ENCODE data around the gene PGGHG.
A peak's percentile ranks its signal among the peaks of the same experiment; 100 is the strongest.

The PGGHG gene

DNA sequence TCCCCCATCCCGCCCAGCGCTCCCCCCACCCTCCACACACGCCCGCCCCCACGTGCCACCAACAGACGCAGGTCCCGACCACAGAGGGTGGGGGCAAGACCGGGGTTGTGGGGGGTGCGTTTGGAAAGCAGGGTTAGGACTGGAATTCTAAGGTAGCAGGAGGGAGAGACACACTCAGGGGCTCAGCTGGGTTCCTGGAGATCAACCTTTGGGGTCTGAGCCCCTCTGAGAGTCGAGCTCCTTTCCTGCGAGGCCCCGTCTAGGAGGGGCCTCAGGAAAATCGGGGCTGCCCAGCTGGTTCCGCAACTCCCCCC is 429 bp downstream of the PGGHG start:
- peak overlapping the region in 1 of 2 donors; percentile 41 for H3K4me3 ChIP-seq (ENCODE audit: low read depth in 1 of 2, low read length in 2 of 2)
- no peaks in the 10 kb centered on the region for H3K9me3 ChIP-seq (ENCODE audit: control insufficient read depth in 1 of 2, low read length in 2 of 2)
- H3K27me3 ChIP-seq (ENCODE audit: low read depth, low read length): no peaks in the 10 kb centered on the region
- peaks cover 0 to 10% of the 10 kb centered on the region in 2 donors for H3K36me3 ChIP-seq (ENCODE audit: control insufficient read depth in 1 of 2, insufficient read depth in 2 of 2, low read length in 2 of 2)
- H3K27ac ChIP-seq (ENCODE audit: low read length): no peak overlapping the region
- H3K4me1 ChIP-seq (ENCODE audit: control insufficient read depth in 1 of 2, insufficient read depth in 2 of 2, low read length in 2 of 2): peaks cover 0 to 13% of the 10 kb centered on the region in 2 donors

DNA sequence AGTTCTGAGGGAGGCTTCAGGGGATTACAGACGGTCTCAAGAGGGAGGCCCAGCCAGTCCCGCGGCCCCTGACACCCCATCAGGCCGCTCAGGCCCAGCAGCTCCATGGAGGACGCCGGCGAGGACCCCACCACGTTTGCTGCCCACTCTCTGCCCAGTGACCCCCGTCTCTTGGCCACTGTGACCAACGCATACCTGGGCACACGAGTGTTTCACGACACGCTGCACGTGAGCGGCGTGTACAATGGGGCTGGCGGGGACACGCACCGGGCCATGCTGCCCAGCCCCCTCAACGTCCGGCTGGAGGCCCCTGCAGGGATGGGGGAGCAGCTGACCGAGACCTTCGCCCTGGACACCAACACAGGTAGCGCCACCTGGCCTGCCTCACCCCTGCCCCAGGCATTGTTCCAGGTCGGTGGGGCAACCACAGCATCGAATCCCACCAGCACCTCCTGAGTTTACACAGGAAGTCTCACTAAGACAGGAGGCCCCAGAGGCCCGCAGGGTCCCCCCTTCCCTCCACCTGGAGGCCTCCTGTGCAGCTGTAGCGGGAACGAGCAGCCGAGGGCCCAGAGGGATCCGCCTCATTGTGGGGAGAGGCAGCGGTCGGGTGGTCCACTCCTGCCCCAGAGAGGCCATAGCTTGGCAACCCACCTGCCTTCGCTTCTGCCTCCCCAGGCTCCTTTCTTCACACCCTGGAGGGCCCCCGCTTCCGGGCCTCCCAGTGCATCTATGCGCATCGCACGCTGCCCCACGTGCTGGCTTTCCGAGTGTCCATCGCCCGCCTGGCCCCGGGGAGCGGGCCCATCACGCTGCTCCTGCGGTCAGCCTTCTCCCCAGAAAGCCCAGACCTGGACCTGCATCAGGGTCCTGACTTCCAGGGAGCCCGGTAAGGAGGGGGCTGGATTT is 1.0 kb downstream of the PGGHG start:
- Histone ChIP-seq H3K27me3 (ENCODE audit: low read depth, low read length) (no peaks in the 10 kb centered on the region), H3K36me3 (ENCODE audit: control insufficient read depth in 1 of 2, insufficient read depth in 2 of 2, low read length in 2 of 2) (peaks cover 0 to 10% of the 10 kb centered on the region in 2 donors), H3K9me3 (ENCODE audit: control insufficient read depth in 1 of 2, low read length in 2 of 2) (no peaks in the 10 kb centered on the region), H3K4me3 (ENCODE audit: low read depth in 1 of 2, low read length in 2 of 2) (peak overlapping the region in 1 of 2 donors; percentile 41), H3K4me1 (ENCODE audit: control insufficient read depth in 1 of 2, insufficient read depth in 2 of 2, low read length in 2 of 2) (peaks cover 0 to 13% of the 10 kb centered on the region in 2 donors), H3K27ac (ENCODE audit: low read length) (no peak overlapping the region)

DNA sequence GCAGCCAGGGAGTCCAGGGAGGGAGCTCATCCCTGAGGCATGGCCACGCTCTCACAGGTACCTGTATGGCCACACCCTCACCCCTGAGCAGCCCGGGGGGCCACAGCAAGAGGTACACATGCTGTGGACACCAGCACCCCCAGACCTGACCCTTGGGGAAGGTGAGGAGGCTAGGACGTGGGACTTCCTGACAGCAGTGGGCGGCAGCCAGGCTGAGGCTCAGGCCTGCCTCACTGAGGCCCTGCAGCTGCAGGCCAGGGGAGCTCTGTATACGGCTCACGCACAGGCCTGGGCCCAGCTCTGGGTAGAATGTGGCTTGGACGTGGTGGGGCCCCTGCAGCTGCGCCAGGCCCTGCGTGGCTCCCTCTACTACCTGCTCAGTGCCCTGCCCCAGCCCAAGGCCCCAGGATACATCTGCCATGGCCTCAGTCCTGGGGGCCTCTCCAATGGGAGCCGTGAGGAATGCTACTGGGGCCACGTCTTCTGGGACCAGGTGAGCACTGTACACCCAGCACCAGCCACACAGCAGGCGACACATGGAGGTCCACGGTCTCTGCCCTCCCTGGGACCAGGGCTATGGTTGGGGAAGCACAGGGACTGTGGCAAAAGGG is 1.8 kb downstream of the PGGHG start:
- Histone ChIP-seq H3K27me3 (ENCODE audit: low read depth, low read length) (no peaks in the 10 kb centered on the region), H3K27ac (ENCODE audit: low read length) (no peak overlapping the region), H3K36me3 (ENCODE audit: control insufficient read depth in 1 of 2, insufficient read depth in 2 of 2, low read length in 2 of 2) (peaks cover 0 to 10% of the 10 kb centered on the region in 2 donors), H3K9me3 (ENCODE audit: control insufficient read depth in 1 of 2, low read length in 2 of 2) (no peaks in the 10 kb centered on the region), H3K4me1 (ENCODE audit: control insufficient read depth in 1 of 2, insufficient read depth in 2 of 2, low read length in 2 of 2) (peaks cover 0 to 13% of the 10 kb centered on the region in 2 donors), H3K4me3 (ENCODE audit: low read depth in 1 of 2, low read length in 2 of 2) (no peak overlapping the region)

DNA sequence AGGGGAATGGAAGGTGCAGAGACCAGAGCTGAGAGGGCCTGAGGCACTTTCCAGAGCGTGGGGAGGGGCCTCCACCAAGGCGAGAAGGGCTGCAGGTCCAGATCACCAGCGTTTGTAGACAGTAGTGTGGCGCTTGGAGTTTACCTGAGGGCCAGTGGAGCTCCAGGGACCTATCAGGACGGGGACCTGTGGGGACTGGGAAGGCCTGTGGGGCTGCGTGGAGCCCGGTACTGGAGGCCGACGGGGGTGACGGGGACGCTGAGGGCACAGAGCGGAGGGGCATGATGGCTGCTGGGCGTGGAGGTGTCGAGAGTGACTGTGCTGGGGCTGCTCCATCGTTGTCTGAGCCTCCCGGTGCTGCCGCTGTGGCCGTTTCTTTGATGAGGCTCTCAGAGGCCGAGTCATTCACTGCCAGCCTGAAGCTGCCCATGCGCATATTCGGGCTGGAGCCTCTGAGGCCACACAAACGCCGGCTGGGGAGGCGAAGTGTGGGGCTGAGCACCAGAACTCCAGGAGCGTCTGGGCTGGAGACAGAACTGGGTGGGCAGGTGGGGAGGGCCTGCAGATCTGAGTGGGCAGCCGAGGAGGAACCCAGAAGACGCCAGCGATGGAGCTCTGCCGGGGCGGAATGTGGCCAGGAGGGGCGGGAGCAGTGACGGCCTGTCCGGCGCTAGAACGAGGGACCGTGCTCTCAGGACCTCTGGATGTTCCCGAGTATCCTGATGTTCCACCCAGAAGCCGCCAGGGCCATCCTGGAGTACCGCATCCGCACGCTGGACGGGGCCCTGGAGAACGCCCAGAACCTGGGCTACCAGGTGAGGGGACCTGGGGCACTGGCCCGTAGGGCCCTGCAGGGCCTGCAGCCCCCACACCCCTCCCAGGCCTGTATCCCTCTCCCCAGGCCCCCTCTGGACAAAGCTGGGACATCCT is 2.6 kb downstream of the PGGHG start:
- H3K9me3 ChIP-seq (ENCODE audit: control insufficient read depth in 1 of 2, low read length in 2 of 2): no peaks in the 10 kb centered on the region
- H3K27ac ChIP-seq (ENCODE audit: low read length): no peak overlapping the region
- peaks cover 0 to 10% of the 10 kb centered on the region in 2 donors for H3K36me3 ChIP-seq (ENCODE audit: control insufficient read depth in 1 of 2, insufficient read depth in 2 of 2, low read length in 2 of 2)
- H3K4me1 ChIP-seq (ENCODE audit: control insufficient read depth in 1 of 2, insufficient read depth in 2 of 2, low read length in 2 of 2): peaks cover 0 to 13% of the 10 kb centered on the region in 2 donors
- no peak overlapping the region for H3K4me3 ChIP-seq (ENCODE audit: low read depth in 1 of 2, low read length in 2 of 2)
- no peaks in the 10 kb centered on the region for H3K27me3 ChIP-seq (ENCODE audit: low read depth, low read length)

DNA sequence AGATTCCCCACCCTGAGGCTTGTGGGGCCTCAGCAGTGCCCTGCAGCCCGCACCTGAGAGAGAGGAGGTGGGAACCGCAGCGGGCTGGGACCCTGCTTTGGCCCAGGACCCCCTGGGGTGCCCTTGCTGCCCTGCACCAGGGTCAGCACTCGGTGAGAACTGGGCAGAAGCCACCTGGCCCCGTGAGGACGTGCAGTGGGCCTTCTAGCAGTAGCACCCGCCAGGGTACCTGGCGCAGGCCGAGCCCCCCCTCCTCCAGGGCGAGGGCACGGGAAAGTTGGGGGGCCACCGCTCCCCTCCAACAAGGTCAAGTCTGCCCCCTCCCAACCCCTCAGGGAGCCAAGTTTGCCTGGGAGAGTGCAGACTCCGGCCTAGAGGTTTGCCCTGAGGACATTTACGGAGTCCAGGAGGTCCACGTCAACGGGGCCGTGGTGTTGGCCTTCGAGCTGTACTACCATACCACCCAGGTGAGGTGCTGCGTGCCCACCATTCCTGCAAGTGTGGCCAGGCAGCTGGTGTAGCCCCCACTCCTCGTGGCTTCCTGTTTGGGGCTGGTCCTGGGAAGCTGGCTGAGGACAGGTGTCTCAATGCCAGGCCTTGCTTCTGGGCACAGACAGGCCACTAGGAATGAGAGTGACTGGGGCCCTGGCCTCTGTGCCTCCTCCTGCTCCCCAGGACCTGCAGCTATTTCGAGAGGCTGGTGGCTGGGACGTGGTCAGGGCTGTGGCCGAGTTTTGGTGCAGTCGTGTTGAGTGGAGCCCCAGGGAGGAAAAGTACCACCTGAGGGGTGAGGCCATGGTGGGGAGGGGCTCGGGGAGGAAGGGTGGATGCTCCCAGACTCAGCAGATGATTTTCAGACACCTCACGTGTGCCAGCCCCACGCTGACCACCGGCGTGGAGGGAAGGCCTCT is 3.5 kb downstream of the PGGHG start:
- no peak overlapping the region for H3K27ac ChIP-seq (ENCODE audit: low read length)
- no peaks in the 10 kb centered on the region for H3K9me3 ChIP-seq (ENCODE audit: control insufficient read depth in 1 of 2, low read length in 2 of 2)
- H3K27me3 ChIP-seq (ENCODE audit: low read depth, low read length): no peaks in the 10 kb centered on the region
- H3K4me1 ChIP-seq (ENCODE audit: control insufficient read depth in 1 of 2, insufficient read depth in 2 of 2, low read length in 2 of 2): peaks cover 0 to 13% of the 10 kb centered on the region in 2 donors
- peaks cover 0 to 10% of the 10 kb centered on the region in 2 donors for H3K36me3 ChIP-seq (ENCODE audit: control insufficient read depth in 1 of 2, insufficient read depth in 2 of 2, low read length in 2 of 2)
- no peak overlapping the region for H3K4me3 ChIP-seq (ENCODE audit: low read depth in 1 of 2, low read length in 2 of 2)

DNA sequence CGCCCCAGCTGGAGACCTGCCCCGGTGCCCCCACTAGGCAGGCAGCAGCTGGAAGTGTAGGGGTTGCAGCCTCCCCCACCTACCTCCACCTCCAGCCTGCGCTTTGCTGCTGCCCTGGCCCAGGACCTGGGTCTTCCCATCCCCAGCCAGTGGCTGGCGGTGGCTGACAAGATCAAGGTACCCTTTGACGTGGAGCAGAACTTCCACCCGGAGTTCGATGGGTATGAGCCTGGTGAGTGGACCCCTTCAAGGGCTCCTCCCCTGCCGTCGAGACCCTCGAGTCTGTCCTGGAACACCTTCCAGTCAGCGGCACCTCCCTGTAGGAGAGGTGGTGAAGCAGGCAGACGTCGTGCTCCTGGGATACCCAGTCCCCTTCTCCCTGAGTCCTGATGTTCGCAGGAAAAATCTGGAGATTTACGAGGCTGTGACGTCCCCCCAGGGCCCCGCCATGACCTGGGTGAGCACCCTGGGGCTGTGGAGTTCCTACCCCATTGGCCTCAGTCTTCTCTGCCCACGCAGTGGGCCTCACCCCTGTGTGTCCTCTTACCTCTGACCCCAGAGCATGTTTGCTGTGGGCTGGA is 4.4 kb downstream of the PGGHG start:
- H3K36me3 ChIP-seq (ENCODE audit: control insufficient read depth in 1 of 2, insufficient read depth in 2 of 2, low read length in 2 of 2): peaks cover 0 to 10% of the 10 kb centered on the region in 2 donors
- H3K27ac ChIP-seq (ENCODE audit: low read length): no peak overlapping the region
- peaks cover 0 to 6% of the 10 kb centered on the region in 2 donors for H3K4me1 ChIP-seq (ENCODE audit: control insufficient read depth in 1 of 2, insufficient read depth in 2 of 2, low read length in 2 of 2)
- H3K9me3 ChIP-seq (ENCODE audit: control insufficient read depth in 1 of 2, low read length in 2 of 2): no peaks in the 10 kb centered on the region
- H3K27me3 ChIP-seq (ENCODE audit: low read depth, low read length): no peaks in the 10 kb centered on the region
- H3K4me3 ChIP-seq (ENCODE audit: low read depth in 1 of 2, low read length in 2 of 2): no peak overlapping the region

DNA sequence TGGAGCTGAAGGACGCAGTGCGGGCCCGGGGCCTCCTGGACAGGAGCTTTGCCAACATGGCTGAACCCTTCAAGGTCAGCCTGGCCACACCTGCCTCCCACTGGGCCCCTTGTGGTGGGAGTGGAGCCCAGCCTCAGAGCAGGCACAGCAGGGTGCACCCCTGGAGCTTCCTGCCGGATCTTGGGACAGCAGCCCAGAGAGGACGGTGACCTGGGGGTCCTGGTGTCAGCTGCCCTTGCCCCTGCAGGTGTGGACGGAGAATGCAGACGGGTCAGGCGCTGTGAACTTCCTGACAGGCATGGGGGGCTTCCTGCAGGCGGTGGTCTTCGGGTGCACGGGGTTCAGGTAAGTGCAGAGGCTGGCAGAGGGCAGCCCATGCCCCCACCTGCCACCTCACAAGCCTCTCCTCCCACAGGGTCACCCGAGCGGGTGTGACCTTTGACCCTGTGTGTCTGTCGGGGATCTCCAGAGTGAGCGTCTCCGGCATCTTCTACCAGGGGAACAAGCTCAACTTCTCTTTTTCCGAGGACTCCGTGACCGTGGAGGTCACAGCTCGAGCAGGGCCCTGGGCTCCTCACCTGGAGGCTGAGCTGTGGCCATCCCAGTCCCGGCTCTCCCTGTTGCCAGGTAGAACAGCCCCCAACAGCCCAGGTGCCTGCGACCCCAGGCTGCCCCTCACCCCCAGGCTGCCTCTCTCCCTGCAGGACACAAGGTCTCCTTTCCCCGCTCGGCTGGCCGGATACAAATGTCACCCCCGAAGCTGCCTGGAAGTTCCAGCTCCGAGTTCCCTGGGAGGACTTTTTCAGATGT is 5.1 kb downstream of the PGGHG start:
- no peak overlapping the region for H3K4me3 ChIP-seq (ENCODE audit: low read depth in 1 of 2, low read length in 2 of 2)
- H3K4me1 ChIP-seq (ENCODE audit: control insufficient read depth in 1 of 2, insufficient read depth in 2 of 2, low read length in 2 of 2): peaks cover 0 to 5% of the 10 kb centered on the region in 2 donors
- peaks cover 0 to 10% of the 10 kb centered on the region in 2 donors for H3K36me3 ChIP-seq (ENCODE audit: control insufficient read depth in 1 of 2, insufficient read depth in 2 of 2, low read length in 2 of 2)
- H3K27me3 ChIP-seq (ENCODE audit: low read depth, low read length): no peaks in the 10 kb centered on the region
- H3K9me3 ChIP-seq (ENCODE audit: control insufficient read depth in 1 of 2, low read length in 2 of 2): no peaks in the 10 kb centered on the region
- no peak overlapping the region for H3K27ac ChIP-seq (ENCODE audit: low read length)

DNA sequence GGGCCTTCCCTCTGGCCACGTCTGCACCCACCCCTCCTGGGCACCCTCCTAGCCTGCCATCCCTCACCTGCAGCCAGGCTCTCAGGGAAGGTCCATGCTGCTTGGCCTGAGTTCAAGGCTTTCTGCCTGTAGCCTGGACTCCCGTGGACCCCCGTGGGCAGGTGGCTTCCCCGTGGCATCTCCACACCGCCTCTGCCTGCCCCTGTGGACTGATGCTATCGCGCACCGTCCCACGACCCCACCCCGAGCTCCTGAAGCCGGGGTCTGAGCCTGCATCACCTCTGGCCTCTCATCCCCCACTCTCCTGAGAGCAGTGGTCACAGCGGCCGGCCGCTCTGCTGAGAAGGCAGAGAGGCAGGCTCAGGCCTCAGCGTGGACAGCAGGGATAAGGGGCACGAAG is 5.9 kb downstream of the PGGHG start:
- Histone ChIP-seq H3K36me3 (ENCODE audit: control insufficient read depth in 1 of 2, insufficient read depth in 2 of 2, low read length in 2 of 2) (peaks cover 0 to 10% of the 10 kb centered on the region in 2 donors), H3K27ac (ENCODE audit: low read length) (no peak overlapping the region), H3K9me3 (ENCODE audit: control insufficient read depth in 1 of 2, low read length in 2 of 2) (no peaks in the 10 kb centered on the region), H3K4me3 (ENCODE audit: low read depth in 1 of 2, low read length in 2 of 2) (no peak overlapping the region), H3K4me1 (ENCODE audit: control insufficient read depth in 1 of 2, insufficient read depth in 2 of 2, low read length in 2 of 2) (peaks cover 0 to under 1% of the 10 kb centered on the region in 2 donors), H3K27me3 (ENCODE audit: low read depth, low read length) (no peaks in the 10 kb centered on the region)

DNA sequence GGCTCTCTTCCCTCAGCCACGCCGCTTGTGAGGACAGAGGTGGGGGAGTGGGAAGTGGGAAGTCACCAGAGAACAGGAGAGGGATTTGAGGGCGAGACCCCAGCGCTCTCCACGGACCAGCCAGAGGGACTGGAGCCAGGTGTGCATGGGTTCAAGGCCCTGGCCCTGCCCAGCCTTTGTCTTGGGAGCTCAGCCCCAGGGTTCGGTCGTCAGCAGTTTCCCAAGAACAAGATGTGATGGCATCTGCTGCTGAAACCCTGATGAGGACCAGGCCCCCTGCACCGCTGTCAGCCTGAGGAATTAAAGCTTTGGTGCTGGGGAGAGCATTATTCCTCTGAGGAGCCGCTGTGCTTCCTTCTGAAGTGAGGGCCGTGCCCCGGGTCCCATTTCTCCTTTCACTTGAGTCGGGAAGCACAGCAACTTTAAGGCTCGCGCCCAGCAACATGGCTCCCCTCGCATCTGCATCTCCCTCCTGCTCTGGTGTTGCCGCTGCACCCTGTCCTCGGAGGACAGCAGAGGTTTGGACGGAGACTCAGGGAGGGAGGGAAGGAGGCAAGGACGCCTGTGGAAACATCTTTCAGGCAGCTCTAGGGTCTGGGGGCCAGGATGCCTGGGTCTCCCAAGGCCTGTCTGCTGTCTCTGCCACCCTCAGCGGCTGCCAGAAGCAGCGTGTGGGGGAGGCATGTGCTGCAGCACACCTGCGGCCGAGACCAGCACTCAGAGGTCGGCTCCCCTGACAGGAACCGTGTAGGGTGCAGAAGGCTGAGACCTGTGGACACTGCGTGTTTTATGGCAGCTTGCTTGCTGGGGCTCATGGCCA is 6.6 kb downstream of the PGGHG start:
- no peak overlapping the region for H3K27ac ChIP-seq (ENCODE audit: low read length)
- H3K9me3 ChIP-seq (ENCODE audit: control insufficient read depth in 1 of 2, low read length in 2 of 2): no peaks in the 10 kb centered on the region
- H3K36me3 ChIP-seq (ENCODE audit: control insufficient read depth in 1 of 2, insufficient read depth in 2 of 2, low read length in 2 of 2): peaks cover 0 to 10% of the 10 kb centered on the region in 2 donors
- no peaks in the 10 kb centered on the region for H3K27me3 ChIP-seq (ENCODE audit: low read depth, low read length)
- no peak overlapping the region for H3K4me3 ChIP-seq (ENCODE audit: low read depth in 1 of 2, low read length in 2 of 2)
- no peaks in the 10 kb centered on the region for H3K4me1 ChIP-seq (ENCODE audit: control insufficient read depth in 1 of 2, insufficient read depth in 2 of 2, low read length in 2 of 2)
